ENCODE measurements around the gene GNG8.

- TF ChIP-seq CTCF (IDR thresholded peaks at IDR 0.05; ENCODE audit: poor library complexity) = no peak
- TF ChIP-seq EZH2 (IDR thresholded peaks at IDR 0.05; ENCODE audit: borderline replicate concordance) = no peak
Measured at GRCh38 chr19:46623915-46624502, 12.0 kb downstream of the GNG8 start.

All from hepatocyte (in vitro differentiated cells).